B cell (primary cell): Measurements from ENCODE around the gene PPP1R15A. TPM values are rescaled to one million over a fixed set of nuclear protein-coding genes. Genes with fewer than 3 reads are reported as not detected.

ENCODE experiments used
- polyA plus RNA-seq: library from polyadenylated mRNA; depleted of rRNA; stranded (reverse); fragments of >200 nt; gene quantifications from 2 replicates; pipeline ENCODE4 v1.2.3, GENCODE V29; 2012
- total RNA-seq, 2 donors: library from RNA; stranded (reverse); fragments of 120-200 nt in 1 of 2; gene quantifications; 1 replicate in 1 of 2; 2 replicates in 1 of 2; pipeline versions ENCODE4 v1.2.3 to v1.2.4, GENCODE V29; 2013 to 2022

Gene PPP1R15A
- total and polyA plus RNA-seq, 2 donors (not counting 1 experiment from before 2014, with no cell fraction given) = 122 to 1,029 TPM

Other genes with a start within 250 kb of the PPP1R15A start
Only the 30 nearest of the 32 such genes appear.
- 33.0 and 33.2 TPM in 2 replicates for gene DBP, start 235.0 kb upstream of the PPP1R15A start, total RNA-seq
- gene DBP, start 235.0 kb upstream of the PPP1R15A start, polyA plus RNA-seq = 14.9 and 23.5 TPM in 2 replicates
- 25.7 and 27.7 TPM in 2 replicates for gene CA11, start 226.2 kb upstream of the PPP1R15A start, total RNA-seq
- gene CA11, start 226.2 kb upstream of the PPP1R15A start, polyA plus RNA-seq = 6.2 and 6.5 TPM in 2 replicates
- 1.2 and 2.5 TPM in 2 replicates for gene NTN5, start 199.4 kb upstream of the PPP1R15A start, total RNA-seq
- gene NTN5, start 199.4 kb upstream of the PPP1R15A start, polyA plus RNA-seq = 1.8 and 3.0 TPM in 2 replicates
- not detected in 2 replicates for gene FUT2, start 176.4 kb upstream of the PPP1R15A start, total RNA-seq
- gene FUT2, start 176.4 kb upstream of the PPP1R15A start, polyA plus RNA-seq = not detected in 2 replicates
- 1.6 and 2.4 TPM in 2 replicates for gene MAMSTR, start 152.7 kb upstream of the PPP1R15A start, total RNA-seq
- gene MAMSTR, start 152.7 kb upstream of the PPP1R15A start, polyA plus RNA-seq = 0.17 and 0.60 TPM in 2 replicates
- 0.20 TPM in 1 of 2 replicates, not detected in the other for gene RASIP1, start 131.8 kb upstream of the PPP1R15A start, total RNA-seq
- gene RASIP1, start 131.8 kb upstream of the PPP1R15A start, polyA plus RNA-seq = 0.19 TPM in 1 of 2 replicates, not detected in the other
- not detected in 2 replicates for gene IZUMO1, start 125.5 kb upstream of the PPP1R15A start, total RNA-seq
- not detected in 2 replicates for gene IZUMO1, start 125.5 kb upstream of the PPP1R15A start, polyA plus RNA-seq
- gene FUT1, start 119.8 kb upstream of the PPP1R15A start, total RNA-seq = not detected in 2 replicates
- gene FUT1, start 119.8 kb upstream of the PPP1R15A start, polyA plus RNA-seq = not detected in 2 replicates
- gene FGF21, start 116.9 kb upstream of the PPP1R15A start, total RNA-seq = not detected in 2 replicates
- gene FGF21, start 116.9 kb upstream of the PPP1R15A start, polyA plus RNA-seq = not detected in 2 replicates
- 39.1 and 42.9 TPM in 2 replicates for gene BCAT2, start 61.4 kb upstream of the PPP1R15A start, total RNA-seq
- 27.4 and 36.3 TPM in 2 replicates for gene BCAT2, start 61.4 kb upstream of the PPP1R15A start, polyA plus RNA-seq
- gene HSD17B14, start 35.9 kb upstream of the PPP1R15A start, total RNA-seq = 2.9 and 5.1 TPM in 2 replicates
- 1.8 and 2.5 TPM in 2 replicates for gene HSD17B14, start 35.9 kb upstream of the PPP1R15A start, polyA plus RNA-seq
- gene PLEKHA4, start 3.8 kb upstream of the PPP1R15A start, total RNA-seq = 5.5 and 6.2 TPM in 2 replicates
- 4.3 and 6.0 TPM in 2 replicates for gene PLEKHA4, start 3.8 kb upstream of the PPP1R15A start, polyA plus RNA-seq
- gene TULP2, start 26.3 kb downstream of the PPP1R15A start, total RNA-seq = not detected in 2 replicates
- not detected in 2 replicates for gene TULP2, start 26.3 kb downstream of the PPP1R15A start, polyA plus RNA-seq
- gene NUCB1, start 27.9 kb downstream of the PPP1R15A start, total RNA-seq = 134 and 136 TPM in 2 replicates
- gene NUCB1, start 27.9 kb downstream of the PPP1R15A start, polyA plus RNA-seq = 85.9 and 118 TPM in 2 replicates
- gene DHDH, start 61.3 kb downstream of the PPP1R15A start, total RNA-seq = 0.64 TPM in 1 of 2 replicates, not detected in the other
- gene DHDH, start 61.3 kb downstream of the PPP1R15A start, polyA plus RNA-seq = 0.82 TPM in 1 of 2 replicates, not detected in the other
- gene BAX, start 82.5 kb downstream of the PPP1R15A start, total RNA-seq = 92.7 and 95.3 TPM in 2 replicates
- 109 and 114 TPM in 2 replicates for gene BAX, start 82.5 kb downstream of the PPP1R15A start, polyA plus RNA-seq
- gene FTL, start 92.9 kb downstream of the PPP1R15A start, total RNA-seq = 881 and 937 TPM in 2 replicates
- gene FTL, start 92.9 kb downstream of the PPP1R15A start, polyA plus RNA-seq = 534 and 832 TPM in 2 replicates
- 62.7 and 63.0 TPM in 2 replicates for gene GYS1, start 120.9 kb downstream of the PPP1R15A start, total RNA-seq
- gene GYS1, start 120.9 kb downstream of the PPP1R15A start, polyA plus RNA-seq = 22.7 and 28.9 TPM in 2 replicates
- gene RUVBL2, start 121.5 kb downstream of the PPP1R15A start, total RNA-seq = 36.1 and 44.8 TPM in 2 replicates
- gene RUVBL2, start 121.5 kb downstream of the PPP1R15A start, polyA plus RNA-seq = 50.7 and 57.4 TPM in 2 replicates
- gene LHB, start 144.7 kb downstream of the PPP1R15A start, total RNA-seq = 1.1 TPM in 1 of 2 replicates, not detected in the other
- gene LHB, start 144.7 kb downstream of the PPP1R15A start, polyA plus RNA-seq = 1.6 and 4.7 TPM in 2 replicates
- not detected in 2 replicates for gene CGB3, start 151.9 kb downstream of the PPP1R15A start, total RNA-seq
- gene CGB3, start 151.9 kb downstream of the PPP1R15A start, polyA plus RNA-seq = not detected in 2 replicates
- gene CGB2, start 159.5 kb downstream of the PPP1R15A start, total RNA-seq = not detected in 2 replicates
- not detected in 2 replicates for gene CGB2, start 159.5 kb downstream of the PPP1R15A start, polyA plus RNA-seq
- gene CGB1, start 164.5 kb downstream of the PPP1R15A start, total RNA-seq = not detected in 2 replicates
- not detected in 2 replicates for gene CGB1, start 164.5 kb downstream of the PPP1R15A start, polyA plus RNA-seq
- not detected in 2 replicates for gene CGB5, start 171.4 kb downstream of the PPP1R15A start, total RNA-seq
- not detected in 2 replicates for gene CGB5, start 171.4 kb downstream of the PPP1R15A start, polyA plus RNA-seq
- not detected in 2 replicates for gene CGB8, start 176.7 kb downstream of the PPP1R15A start, total RNA-seq
- gene CGB8, start 176.7 kb downstream of the PPP1R15A start, polyA plus RNA-seq = not detected in 2 replicates
- gene CGB7, start 185.3 kb downstream of the PPP1R15A start, total RNA-seq = not detected in 2 replicates
- not detected in 2 replicates for gene CGB7, start 185.3 kb downstream of the PPP1R15A start, polyA plus RNA-seq
- not detected in 2 replicates for gene NTF4, start 192.4 kb downstream of the PPP1R15A start, total RNA-seq
- gene NTF4, start 192.4 kb downstream of the PPP1R15A start, polyA plus RNA-seq = not detected in 2 replicates
- gene KCNA7, start 200.3 kb downstream of the PPP1R15A start, total RNA-seq = 0.10 TPM in 1 of 2 replicates, not detected in the other
- gene KCNA7, start 200.3 kb downstream of the PPP1R15A start, polyA plus RNA-seq = not detected in 2 replicates
- 598 and 610 TPM in 2 replicates for gene SNRNP70, start 213.0 kb downstream of the PPP1R15A start, total RNA-seq
- 954 and 1,219 TPM in 2 replicates for gene SNRNP70, start 213.0 kb downstream of the PPP1R15A start, polyA plus RNA-seq
- 12.4 and 13.1 TPM in 2 replicates for gene LIN7B, start 241.9 kb downstream of the PPP1R15A start, total RNA-seq
- gene LIN7B, start 241.9 kb downstream of the PPP1R15A start, polyA plus RNA-seq = 7.4 and 7.5 TPM in 2 replicates